GM18951 (cell line): ENCODE measurements around the gene METTL8.
A peak's percentile ranks its signal among the peaks of the same experiment; 100 is the strongest.

Source experiments
- POLR2A ChIP-seq: IDR thresholded peaks from 4 replicates; pipeline ENCODE4 v1.6.1; 2011; ENCODE audit warnings: mild to moderate bottlenecking; ENCODE audit not compliant: insufficient read length, insufficient read depth; ENCODE audit errors: extremely low read depth
- in situ Hi-C: fragments of 300-500 bp; cut with MboI; formaldehyde crosslinking; loops from one replicate; pipeline ENCODE4 v1.12.0; 2022; ENCODE audit warnings: low sequenced_read_pairs, mixed read lengths, inconsistent platforms; ENCODE audit not compliant: unreplicated experiment

The METTL8 gene

GRCh38 chr2:171334946-171335345 is 98.8 kb downstream of the METTL8 start:
- no peak for TF ChIP-seq POLR2A
- in situ Hi-C loops: no loop called here

- in situ Hi-C loops: no loop called here
- no peak for TF ChIP-seq POLR2A
These were observed 99.6 kb downstream of the METTL8 start for GRCh38 chr2:171334171-171334570.

GRCh38 chr2:171330155-171330956 is 103.4 kb downstream of the METTL8 start:
- in situ Hi-C loops: no loop called here

GRCh38 chr2:171327043-171327496 is 106.7 kb downstream of the METTL8 start:
- in situ Hi-C loops: loop anchor here (10.0 kb wide), 1 partner anchor 352 kb away; no protein-coding TSS in a partner anchor

More at GRCh38 chr2:171330155-171330956, 103.4 kb downstream of the METTL8 start:
- TF ChIP-seq POLR2A: no peak

GRCh38 chr2:171325886-171326585 is 107.8 kb downstream of the METTL8 start:
- in situ Hi-C loops: loop anchor here (10.0 kb wide), 1 partner anchor 351 kb away; no protein-coding TSS in a partner anchor
- no peak for TF ChIP-seq POLR2A

More at GRCh38 chr2:171327043-171327496, 106.7 kb downstream of the METTL8 start:
- TF ChIP-seq POLR2A: no peak

- in situ Hi-C loops: loop anchor here (5.0 to 10.0 kb wide), 2 partner anchors 83 to 349 kb away; no protein-coding TSS in a partner anchor
- no peak for TF ChIP-seq POLR2A
These were observed 109.7 kb downstream of the METTL8 start for GRCh38 chr2:171323971-171324528.

GRCh38 chr2:171322928-171323327 is 110.9 kb downstream of the METTL8 start:
- in situ Hi-C loops: loop anchor here (5.0 to 10.0 kb wide), 2 partner anchors 84 to 348 kb away; no protein-coding TSS in a partner anchor
- no peak for TF ChIP-seq POLR2A

- in situ Hi-C loops: loop anchor here (5.0 to 10.0 kb wide), 2 partner anchors 87 to 346 kb away; no protein-coding TSS in a partner anchor
- TF ChIP-seq POLR2A: no peak
These were observed 113.1 kb downstream of the METTL8 start for GRCh38 chr2:171320731-171321130.

GRCh38 chr2:171320208-171320621 is 113.6 kb downstream of the METTL8 start:
- in situ Hi-C loops: loop anchor here (5.0 to 10.0 kb wide), 2 partner anchors 87 to 345 kb away; no protein-coding TSS in a partner anchor

GRCh38 chr2:171319164-171319810 is 114.5 kb downstream of the METTL8 start:
- TF ChIP-seq POLR2A: peak; percentile 41
- in situ Hi-C loops: no loop called here

More at GRCh38 chr2:171320208-171320621, 113.6 kb downstream of the METTL8 start:
- peak; percentile 44 for TF ChIP-seq POLR2A

- in situ Hi-C loops: no loop called here
- TF ChIP-seq POLR2A: peak; percentile 9
These were observed 115.3 kb downstream of the METTL8 start for GRCh38 chr2:171318463-171318934.

GRCh38 chr2:171317492-171318125 is 116.2 kb downstream of the METTL8 start:
- in situ Hi-C loops: no loop called here

More at GRCh38 chr2:171317492-171318125, 116.2 kb downstream of the METTL8 start:
- TF ChIP-seq POLR2A: peak; percentile 29
